ENCODE measurements around the gene C11orf98. TPM values are rescaled to one million over a fixed set of nuclear protein-coding genes. Genes with fewer than 3 reads are reported as not detected.

The C11orf98 gene
- total and polyA plus RNA-seq, 7 donors = 24.6 to 183 (median 47.4) TPM

- Histone ChIP-seq H3K9me3 (no peaks in the 10 kb centered on the region), H3K4me3 (peak within 1 kb of the TSS; percentile 74 to 99 (median 96)), H3K27me3 (no peaks in the 10 kb centered on the region), H3K27ac (peak within 1 kb of the TSS; percentile 86 to 93 (median 92)), H3K4me1 (peaks cover 0 to 33% (median 21%) of the 10 kb centered on the region in 4 donors), H3K36me3 (peaks cover 0 to 33% (median 10%) of the 10 kb centered on the region in 4 donors)
- TF ChIP-seq EP300 (IDR thresholded peaks at IDR 0.05) (peak in 1 of 4 donors; percentile 38), POLR2AphosphoS5 (IDR thresholded peaks at IDR 0.05) (peak; percentile 76 to 91 (median 84)), POLR2A (IDR thresholded peaks at IDR 0.05) (peak; percentile 45 to 74), CTCF (IDR thresholded peaks at IDR 0.05) (no peak)
- WGBS, 2 donors = 7 to 9% methylated on average over 55 of the region's 55 CpGs
- intact Hi-C loops (cut with DNase I) = no loop called here
- DNase-seq = peak; percentile 96
Measured at GRCh38 chr11:62678770-62679696, 14.0 kb upstream of the C11orf98 start, which contains the start of gene UBXN1. TSS of gene UBXN1 (minus strand) at chr11:62679073. CDS start at chr11:62678923, 150 bp downstream.

GRCh38 chr11:62678433-62678769 is 13.4 kb upstream of the C11orf98 start:
- TF ChIP-seq POLR2A (IDR thresholded peaks at IDR 0.05) (no peak), CTCF (IDR thresholded peaks at IDR 0.05) (no peak), POLR2AphosphoS5 (IDR thresholded peaks at IDR 0.05) (no peak), EP300 (IDR thresholded peaks at IDR 0.05) (no peak)
- WGBS, 2 donors = 3 to 4% methylated on average over 16 of the region's 16 CpGs
- intact Hi-C loops (cut with DNase I) = no loop called here
- H3K9me3 ChIP-seq = no peaks in the 10 kb centered on the region
- DNase-seq = peak; percentile 64
- peaks cover 0 to 38% (median 10%) of the 10 kb centered on the region in 4 donors for H3K36me3 ChIP-seq
- peaks cover 0 to 33% (median 22%) of the 10 kb centered on the region in 4 donors for H3K4me1 ChIP-seq
- H3K27me3 ChIP-seq = no peaks in the 10 kb centered on the region
- H3K4me3 ChIP-seq = peak overlapping the region; percentile 74 to 99 (median 96)
- peak overlapping the region; percentile 86 to 93 (median 92) for H3K27ac ChIP-seq

- peak overlapping the region in 3 of 4 donors; percentile 74 to 99 (median 97) for H3K4me3 ChIP-seq
- TF ChIP-seq POLR2A (IDR thresholded peaks at IDR 0.05) (no peak), POLR2AphosphoS5 (IDR thresholded peaks at IDR 0.05) (no peak), EP300 (IDR thresholded peaks at IDR 0.05) (no peak), CTCF (IDR thresholded peaks at IDR 0.05) (no peak)
- H3K27ac ChIP-seq = peak overlapping the region; percentile 86 to 93 (median 92)
- no peaks in the 10 kb centered on the region for H3K27me3 ChIP-seq
- DNase-seq = no peak
- intact Hi-C loops (cut with DNase I) = no loop called here
- WGBS, 2 donors = 84 to 88% methylated on average over 15 of the region's 15 CpGs
- H3K4me1 ChIP-seq = peaks cover 0 to 40% (median 29%) of the 10 kb centered on the region in 4 donors
- H3K36me3 ChIP-seq = peaks cover 0 to 38% (median 10%) of the 10 kb centered on the region in 4 donors
- no peaks in the 10 kb centered on the region for H3K9me3 ChIP-seq
Measured at GRCh38 chr11:62677714-62678113, 12.7 kb upstream of the C11orf98 start.

GRCh38 chr11:62677156-62677555 is 12.1 kb upstream of the C11orf98 start:
- 89 to 91% methylated on average over 6 of the region's 6 CpGs for WGBS, 2 donors
- Histone ChIP-seq H3K27me3 (no peaks in the 10 kb centered on the region), H3K9me3 (no peaks in the 10 kb centered on the region), H3K4me3 (no peak overlapping the region), H3K36me3 (peaks cover 0 to 38% (median 10%) of the 10 kb centered on the region in 4 donors), H3K4me1 (peaks cover 0 to 46% (median 34%) of the 10 kb centered on the region in 4 donors), H3K27ac (no peak overlapping the region)
- intact Hi-C loops (cut with DNase I) = no loop called here
- TF ChIP-seq EP300 (IDR thresholded peaks at IDR 0.05) (no peak), POLR2AphosphoS5 (IDR thresholded peaks at IDR 0.05) (no peak), CTCF (IDR thresholded peaks at IDR 0.05) (no peak), POLR2A (IDR thresholded peaks at IDR 0.05) (no peak)
- no peak for DNase-seq

Measured in sigmoid colon (tissue), 7 donors.